HG03469 (cell line): ENCODE measurements around the gene AFF2.

Source experiments
- ATAC-seq: cut with Tn5 transposase; IDR thresholded peaks from one replicate; pipeline ENCODE4 v1.9.1; 2021; ENCODE audit warnings: mild to moderate bottlenecking, moderate library complexity, moderate number of reproducible peaks; ENCODE audit not compliant: unreplicated experiment

Gene AFF2

DNA sequence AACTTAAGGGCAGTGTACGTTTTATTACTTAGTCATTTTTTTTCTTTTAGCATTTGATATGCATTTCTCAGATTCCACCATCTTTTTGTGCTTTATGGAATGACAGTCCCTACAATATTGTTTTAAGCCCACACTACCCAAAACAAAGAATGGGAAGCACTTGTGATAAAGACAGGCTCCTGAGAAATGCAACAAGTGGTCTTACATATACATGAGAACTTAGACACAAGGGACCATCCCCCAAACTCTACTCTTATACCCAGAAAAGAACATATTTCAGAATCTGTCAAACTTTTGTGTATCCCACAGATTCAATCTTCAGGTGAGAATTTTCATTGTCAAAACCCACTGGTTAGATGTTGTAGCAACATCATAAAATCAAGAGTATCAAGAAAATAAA lies 491.1 kb downstream of the AFF2 start:
- ATAC-seq = no peak

DNA sequence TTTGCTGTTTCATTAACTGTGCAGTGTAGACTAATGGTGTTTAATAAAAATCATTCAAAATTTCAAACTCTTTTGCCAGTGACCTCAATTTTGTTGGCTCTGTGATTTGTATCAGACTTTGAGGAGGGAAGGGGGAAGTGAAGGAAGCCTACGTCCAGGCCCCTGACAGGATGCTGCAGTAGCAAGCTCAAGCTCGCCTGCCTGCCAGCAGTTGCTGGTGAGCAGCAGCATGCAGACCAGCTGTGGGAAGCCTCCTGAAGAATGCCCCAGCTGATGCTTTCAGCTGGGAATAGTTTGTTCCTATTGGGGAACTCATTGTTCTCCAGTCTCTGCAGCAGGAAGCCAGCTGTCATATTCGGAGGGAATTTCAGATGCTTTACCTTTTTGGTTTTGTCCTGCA lies 495.2 kb downstream of the AFF2 start:
- ATAC-seq = no peak

DNA sequence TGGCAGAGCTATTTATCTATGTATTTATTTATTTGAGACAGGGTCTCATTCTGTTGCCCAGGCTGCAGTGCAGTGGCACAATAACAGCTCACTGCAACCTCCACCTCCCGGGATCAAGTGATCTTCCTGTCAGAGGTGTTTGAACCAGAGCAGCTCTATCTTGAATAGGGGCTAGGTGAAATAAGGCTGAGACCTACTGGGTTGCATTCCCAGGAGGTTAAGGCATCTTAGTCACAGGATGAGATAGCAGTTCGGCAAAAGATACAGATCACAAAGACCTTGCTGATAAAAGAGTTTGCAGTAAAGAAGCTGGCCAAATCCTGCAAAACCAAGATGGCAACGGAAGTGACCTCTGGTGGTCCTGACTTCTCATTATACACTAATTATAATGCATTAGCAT lies 501.9 kb downstream of the AFF2 start:
- no peak for ATAC-seq

DNA sequence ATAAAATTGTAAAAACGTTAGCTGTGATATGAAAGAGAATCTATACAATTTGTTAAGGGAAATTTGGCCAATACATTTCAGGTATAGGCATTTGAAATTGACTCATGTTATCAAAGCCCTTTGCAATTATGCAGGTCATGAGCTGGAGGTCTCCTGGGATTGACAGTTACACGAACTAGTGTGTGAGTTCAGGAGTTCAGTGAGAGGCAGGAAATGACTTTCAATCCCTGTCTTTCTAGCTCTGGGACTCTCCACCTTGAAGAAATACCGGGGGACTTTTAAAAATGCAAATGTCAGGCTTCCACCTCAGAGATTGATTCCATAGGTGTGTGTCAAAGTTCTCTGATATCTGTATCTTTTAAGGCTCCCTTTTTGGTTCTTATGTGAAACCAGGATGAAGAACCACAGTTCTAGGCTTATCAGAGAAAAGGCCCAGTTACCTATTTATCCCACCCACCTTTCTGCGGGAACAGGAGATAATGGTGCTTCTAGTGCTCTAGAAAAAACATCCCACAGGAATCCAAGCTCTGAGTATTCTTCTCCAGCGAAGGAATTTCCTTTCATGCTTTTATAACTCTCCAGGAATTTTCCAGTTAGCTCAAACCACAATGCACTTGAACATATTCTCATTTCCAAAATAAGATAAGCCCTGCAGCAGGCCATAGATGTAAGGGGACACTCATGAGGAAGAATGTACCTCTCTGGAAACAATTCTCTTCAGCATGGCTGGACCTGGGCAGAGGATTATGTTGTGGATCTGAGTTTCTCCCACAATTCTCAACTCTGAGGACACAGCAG lies 503.6 kb downstream of the AFF2 start:
- no peak for ATAC-seq

DNA sequence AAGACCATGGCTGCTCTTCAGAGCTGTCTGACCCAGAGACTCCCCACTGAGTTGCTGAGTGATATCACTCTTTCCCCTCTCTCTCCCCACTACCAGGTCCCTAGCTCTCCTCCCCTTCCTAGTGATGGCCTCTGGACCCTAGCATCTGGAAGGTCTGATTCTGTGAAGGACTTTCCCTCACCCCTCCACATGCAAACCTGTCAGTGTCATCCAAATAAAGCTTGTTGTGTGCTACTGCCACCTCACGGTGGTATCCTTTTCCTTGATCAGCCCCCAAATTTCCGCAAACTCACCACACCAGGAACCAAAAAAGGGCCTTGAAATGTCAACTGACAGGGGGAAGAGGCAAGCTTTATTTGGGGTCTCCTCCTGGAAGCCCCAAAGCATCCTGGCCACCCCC lies 504.5 kb downstream of the AFF2 start:
- no peak for ATAC-seq

DNA sequence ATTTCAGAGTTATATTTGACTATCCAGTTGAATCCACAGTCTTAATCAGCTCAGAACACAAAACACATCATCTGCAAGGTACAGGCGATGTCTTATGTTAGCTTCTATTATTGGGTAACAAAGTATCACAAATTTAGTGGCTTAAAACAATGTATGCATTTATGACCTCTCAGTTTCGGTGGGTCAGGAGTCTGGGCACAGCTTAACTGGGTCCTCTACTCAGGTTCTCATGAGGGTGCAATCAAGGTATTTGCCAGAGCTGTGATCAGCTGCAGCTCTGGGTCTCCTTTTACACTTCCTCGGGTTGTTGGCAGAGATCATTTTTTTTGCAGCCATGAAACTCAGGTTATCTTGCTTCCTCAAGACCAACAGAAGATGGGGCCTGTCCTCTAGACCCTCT lies 505.8 kb downstream of the AFF2 start:
- ATAC-seq = no peak

DNA sequence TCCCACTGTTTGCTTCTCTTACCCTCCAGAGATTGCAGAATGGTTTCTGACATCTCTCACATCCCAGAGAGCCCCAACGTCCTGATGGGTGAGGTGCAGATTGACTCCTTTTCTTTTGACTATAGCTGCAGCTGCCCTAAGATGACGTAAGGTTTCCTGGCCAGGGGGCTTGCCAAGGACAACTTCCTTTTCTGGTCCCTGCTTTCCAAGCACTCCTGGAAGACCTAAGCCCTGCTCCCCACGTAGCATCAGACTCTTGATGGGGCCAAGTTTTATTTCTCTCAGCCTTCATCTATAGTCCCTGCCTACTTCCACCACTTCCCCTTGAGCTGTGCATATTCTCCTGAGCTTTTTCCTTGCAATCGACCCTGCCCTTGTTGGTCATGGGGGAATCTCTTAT lies 507.0 kb downstream of the AFF2 start:
- ATAC-seq = no peak

DNA sequence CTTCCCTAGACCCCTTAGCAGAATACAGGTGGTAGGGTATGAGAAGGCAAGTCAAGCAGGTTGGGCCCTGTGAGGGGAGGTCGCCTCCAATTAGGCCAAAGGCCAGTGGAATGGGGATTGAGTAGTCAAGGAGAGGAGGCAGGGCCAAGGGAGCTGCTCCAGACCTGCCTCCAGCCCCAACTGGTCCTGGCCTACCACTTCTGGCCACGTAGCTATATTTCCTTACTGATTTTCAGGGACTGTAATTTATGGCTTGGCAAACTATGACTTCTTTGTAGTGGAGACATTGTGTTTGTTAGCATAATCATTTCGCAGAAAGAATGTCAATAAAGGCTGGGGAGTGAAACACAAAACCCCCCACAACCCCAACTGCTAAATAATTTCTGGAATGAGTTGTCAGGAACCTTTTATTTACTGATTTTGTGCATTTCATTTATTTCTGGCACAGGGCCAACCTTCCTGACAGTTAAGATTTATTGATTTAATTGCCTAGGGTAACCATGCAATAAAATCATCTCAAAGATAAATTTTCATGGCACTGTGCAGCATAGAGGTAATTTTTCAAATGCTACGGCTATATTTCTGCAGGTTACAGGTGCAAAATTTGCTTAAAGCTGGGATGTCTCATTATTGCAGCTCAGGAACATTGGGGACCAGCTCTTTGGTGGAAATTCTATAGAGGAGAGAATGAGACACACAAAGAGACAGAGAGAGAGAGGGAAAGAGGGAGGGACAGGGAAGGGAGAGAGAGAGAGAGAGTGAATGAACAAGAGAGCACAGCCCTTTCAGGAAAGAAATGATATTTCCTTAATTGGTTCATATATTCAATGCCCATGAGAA lies 509.8 kb downstream of the AFF2 start:
- no peak for ATAC-seq

DNA sequence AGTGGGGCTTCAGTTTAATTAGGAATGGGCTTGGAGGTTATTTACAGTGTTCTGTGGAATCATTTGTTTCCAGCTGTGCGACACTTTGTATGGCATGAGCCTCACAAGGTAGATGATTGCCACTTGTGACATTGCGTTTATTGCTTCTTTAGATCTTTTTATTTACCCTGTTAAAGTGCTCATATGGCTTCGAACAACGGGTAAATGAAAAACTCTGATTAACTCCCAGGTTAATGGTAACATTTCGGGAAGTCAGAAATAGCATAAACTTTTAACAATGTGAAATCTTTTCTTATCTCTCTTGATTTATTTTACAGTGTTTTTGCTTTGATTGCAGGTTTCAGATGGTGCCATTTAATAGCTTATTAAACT lies 510.4 kb downstream of the AFF2 start:
- ATAC-seq = no peak

DNA sequence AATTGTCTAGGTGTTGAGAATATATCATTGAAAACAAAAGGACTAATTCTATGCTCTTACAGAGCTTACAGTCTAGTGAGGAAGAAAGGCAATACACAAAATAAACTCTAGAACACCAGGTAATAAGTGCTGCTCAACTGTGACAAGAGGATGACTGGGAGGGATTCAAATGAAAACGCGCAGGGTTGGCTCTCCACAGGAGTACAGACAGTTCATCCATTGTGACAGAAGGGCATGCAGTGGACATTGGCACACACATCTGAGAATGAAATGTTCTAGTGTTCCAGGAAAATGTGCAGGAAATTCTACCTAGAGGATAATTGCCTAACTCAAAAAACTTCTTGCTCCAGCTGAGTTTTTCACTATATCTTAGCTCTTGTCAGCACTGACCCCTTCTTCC lies 512.7 kb downstream of the AFF2 start:
- no peak for ATAC-seq

DNA sequence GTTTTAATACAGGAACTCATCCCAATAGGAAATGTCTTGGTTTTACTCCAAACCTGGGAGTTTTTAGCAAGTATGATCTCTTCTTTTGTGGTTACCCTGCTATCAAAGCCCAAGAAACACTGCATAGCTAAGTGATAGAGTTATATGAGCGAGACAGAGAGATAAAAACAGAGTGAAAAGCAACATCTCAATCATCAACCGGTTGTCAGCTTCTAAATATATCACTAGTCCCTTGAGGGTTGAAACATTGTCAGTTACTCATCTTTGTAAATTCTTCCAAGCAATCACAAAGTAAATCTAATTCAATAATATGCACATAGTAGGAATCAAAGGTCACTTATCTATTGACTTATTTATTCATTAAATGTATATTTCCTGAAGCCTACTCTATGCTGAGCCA lies 520.7 kb downstream of the AFF2 start:
- ATAC-seq = no peak

DNA sequence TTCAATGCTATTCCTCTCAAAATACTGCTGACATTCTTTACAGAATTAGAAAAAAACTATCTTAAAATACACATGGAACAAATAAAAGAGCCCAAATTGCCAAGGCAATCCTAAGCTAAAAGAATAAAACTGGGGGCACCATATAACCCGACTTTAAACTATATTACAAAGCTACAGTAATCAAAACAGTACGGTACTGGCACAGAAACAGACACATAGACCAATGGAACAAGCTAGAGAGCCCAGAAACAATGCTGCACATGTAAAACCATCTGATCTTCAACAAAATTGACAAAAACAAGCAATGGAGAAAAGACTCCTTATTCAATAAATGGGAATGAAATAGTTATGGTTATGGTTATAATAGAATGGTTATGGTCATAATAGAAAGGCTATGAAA lies 522.1 kb downstream of the AFF2 start:
- no peak for ATAC-seq

DNA sequence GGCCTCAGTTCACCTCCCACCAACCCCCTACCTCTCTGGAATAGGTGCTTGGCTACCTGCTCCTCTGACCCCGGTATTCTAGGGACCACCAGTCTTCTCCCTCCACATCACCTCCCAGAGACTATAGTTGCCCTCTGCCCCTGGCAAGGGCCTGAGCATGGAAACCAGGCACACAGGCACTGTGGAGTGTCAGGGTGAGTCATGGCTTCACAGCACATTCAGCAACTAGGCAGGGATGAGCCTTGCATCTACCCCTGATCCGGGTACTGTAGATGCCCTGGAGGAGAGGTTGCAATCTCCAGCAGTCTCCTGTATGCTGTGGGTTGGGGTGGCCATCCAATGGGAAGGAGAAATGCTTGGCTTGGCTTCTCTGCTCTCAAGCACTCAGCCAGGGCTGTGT lies 532.0 kb downstream of the AFF2 start:
- no peak for ATAC-seq

DNA sequence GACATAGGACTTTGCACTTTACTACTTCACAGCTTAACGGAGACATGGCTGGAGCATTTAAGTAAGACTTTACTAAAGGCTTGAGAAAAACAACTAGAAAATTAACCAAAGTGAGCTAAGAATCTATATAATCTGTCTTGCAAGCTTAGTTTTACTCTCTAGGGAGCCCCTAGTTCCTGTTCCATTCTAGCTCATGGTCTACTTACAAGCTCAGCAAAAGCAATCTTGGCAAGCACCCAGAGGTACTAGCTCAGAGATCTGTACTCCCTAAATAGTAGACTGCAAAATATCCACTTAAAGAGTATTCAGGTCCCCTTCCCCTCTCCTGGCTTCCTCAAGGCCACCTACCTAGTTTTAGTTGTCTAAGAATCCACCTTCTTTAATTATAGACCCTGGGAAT lies 535.7 kb downstream of the AFF2 start:
- no peak for ATAC-seq

DNA sequence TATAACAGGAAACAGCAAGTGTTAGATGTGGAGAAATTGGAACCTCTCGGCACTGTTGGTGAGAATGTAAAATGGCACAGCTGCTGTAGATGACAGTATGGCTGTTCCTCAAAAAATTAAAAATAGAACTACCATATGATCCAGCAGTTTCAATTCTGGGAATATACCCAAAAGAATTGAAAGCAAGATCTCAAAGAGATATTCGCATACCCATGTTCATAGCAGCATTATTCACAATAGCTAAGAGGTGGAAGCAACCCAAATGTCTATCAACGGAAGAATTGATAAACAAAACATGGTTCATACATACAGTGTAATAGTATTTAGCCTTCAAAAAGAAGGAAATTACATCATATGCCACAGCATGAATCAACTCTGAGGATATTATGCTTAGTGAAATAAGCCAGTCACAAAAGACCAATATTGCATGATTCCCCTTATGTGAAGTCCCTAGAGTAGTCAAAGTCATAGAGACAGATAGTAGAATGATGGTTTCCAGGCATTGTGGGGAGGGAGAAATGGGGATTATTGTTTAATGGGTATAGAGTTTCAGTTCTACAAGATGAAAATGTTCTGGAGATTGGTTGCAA lies 537.0 kb downstream of the AFF2 start:
- ATAC-seq = no peak

DNA sequence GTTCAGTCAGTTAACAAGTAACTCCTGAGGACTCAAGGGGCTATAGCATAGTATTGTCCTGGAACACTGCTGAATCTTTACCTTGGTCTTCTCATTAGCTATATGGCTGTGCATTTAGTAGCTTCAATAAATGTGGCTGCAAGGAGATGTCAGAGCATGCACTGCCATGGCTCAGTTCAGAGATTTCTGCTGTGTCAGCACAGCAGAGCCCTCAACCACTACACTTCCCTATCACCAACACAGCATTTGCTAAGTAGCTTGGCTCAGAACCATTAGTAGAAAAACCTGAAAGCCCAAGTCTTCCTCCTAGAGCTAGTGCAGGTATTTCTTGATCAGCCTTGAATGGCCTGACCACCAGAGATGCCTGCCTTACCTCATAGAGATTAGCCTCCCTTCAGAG lies 538.6 kb downstream of the AFF2 start:
- no peak for ATAC-seq

DNA sequence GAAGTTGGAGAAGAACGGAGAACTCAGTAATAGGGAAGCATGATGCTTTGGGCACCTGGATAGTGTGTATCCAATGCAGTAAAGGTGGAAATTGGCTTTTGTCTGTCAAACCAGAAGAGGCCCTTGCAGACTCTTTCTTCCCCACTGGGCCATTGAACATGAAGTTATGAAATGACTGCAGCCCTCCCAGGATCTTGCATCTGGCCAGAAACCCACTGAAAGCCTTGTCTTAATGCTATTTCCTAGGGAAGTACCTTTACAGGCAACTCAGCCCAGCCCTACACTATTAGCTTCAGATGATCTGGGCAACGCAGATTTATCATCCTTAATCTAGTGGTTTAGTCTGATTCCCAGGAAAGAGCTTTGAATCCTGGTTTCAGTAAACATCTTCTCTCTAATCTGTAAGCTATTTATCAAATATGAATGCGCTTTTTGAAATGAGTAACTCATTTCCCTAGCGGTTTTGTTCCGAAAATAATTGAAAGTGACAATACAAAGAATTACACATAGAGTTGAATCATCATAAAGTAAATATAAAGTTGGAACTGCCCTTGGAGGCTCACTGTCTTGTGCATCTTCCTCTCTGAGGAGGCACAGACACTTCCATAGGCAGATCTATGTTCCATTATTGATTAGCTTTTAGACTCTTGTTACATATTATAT lies 540.6 kb downstream of the AFF2 start:
- ATAC-seq = peak; percentile 42

DNA sequence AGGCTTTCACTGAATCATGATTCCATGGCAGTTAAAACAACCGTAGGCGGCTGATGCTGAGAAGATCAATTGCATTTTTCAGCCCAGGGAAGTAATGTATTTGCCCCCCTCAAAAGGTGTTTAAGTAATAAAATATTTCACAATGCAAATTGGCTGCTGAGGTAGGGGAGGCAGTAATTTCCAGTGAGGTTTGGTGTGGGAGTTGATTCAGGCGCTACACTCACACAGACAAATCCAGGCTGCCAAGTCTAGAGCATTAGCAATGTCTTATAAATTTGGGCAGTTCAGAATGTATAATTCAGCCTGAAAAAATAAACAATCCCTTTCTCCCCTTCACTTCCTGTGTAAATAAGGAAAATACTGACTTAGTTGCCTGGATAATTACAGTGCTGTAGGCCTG lies 543.0 kb downstream of the AFF2 start:
- no peak for ATAC-seq

DNA sequence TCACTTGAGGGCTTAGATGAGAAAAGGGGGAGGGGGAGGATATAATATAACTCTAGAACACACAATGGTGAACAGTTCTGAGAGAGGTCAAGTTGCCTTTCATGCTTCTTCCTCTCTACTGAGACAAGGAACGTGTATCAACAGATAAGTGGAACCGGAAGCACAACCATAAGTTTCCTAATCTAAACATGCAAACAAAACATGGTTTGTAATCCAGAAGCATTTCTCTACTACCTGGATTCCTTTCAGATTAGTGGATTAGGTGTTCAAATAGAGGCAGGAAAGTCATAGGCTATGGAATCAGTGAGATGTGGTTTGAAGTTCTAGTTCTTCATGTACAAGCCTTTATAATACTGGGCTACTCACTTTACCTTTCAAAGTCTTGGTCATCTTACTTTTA lies 544.1 kb downstream of the AFF2 start:
- no peak for ATAC-seq

DNA sequence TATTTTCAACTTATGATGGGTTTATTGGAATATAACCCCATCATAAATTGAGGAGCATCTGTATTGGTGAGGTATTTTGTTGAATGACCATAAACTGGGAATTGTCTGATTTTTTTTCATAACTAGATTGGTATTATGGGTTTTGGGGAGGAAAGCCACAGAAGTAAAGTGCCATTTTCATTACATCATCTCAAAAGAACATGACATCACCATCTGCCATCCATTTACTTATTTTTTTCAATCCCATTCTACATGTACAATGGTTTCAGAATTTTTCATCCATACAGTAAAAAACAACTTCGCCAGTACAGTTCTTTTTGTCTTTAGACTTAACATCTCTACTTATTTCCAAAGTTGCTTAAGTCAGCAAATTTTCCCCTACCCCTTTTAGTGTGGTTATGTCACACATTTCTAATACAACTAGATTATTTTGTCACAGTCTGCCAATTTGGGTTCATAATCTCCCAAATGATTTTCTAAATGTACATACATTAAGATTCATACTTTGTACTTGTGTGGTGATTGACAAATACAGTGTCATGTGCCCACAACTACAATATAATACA lies 545.3 kb downstream of the AFF2 start:
- no peak for ATAC-seq
